Ishikawa (cell line): Measurements from ENCODE around the gene ASTN1.

Experiments
- EP300 ChIP-seq: IDR thresholded peaks from 2 replicates; pipeline ENCODE4 v1.6.1; 2012; ENCODE audit warnings: borderline replicate concordance
- MAX ChIP-seq: IDR thresholded peaks from 2 replicates; pipeline ENCODE4 v1.6.1; 2012
- RAD21 ChIP-seq: IDR thresholded peaks from 2 replicates; pipeline ENCODE4 v1.6.1; 2012; ENCODE audit warnings: low read depth
- REST ChIP-seq: IDR thresholded peaks from 2 replicates; pipeline ENCODE4 v1.6.1; 2012; ENCODE audit warnings: low read depth, mild to moderate bottlenecking
- TAF1 ChIP-seq: IDR thresholded peaks from 2 replicates; pipeline ENCODE4 v1.6.1; 2012; ENCODE audit warnings: low read depth, mild to moderate bottlenecking

- TF ChIP-seq RAD21 (no peak), TAF1 (no peak), MAX (no peak), REST (no peak), EP300 (no peak)
These were observed 313.6 kb downstream of the ASTN1 start for GRCh38 chr1:176850871-176851270.
